ENCODE results near the gene FAM50A.

The FAM50A gene

GRCh38 chrX:154468217-154468616 lies 24.3 kb downstream of the FAM50A start:
- no peak for DNase-seq

GRCh38 chrX:154469114-154469513 lies 25.2 kb downstream of the FAM50A start:
- no peak for DNase-seq

- no peak for DNase-seq
Measured at GRCh38 chrX:154469880-154470279, 25.9 kb downstream of the FAM50A start.

GRCh38 chrX:154470434-154470833 lies 26.5 kb downstream of the FAM50A start:
- DNase-seq, result no peak

- DNase-seq, result no peak
Measured at GRCh38 chrX:154470914-154471568, 27.1 kb downstream of the FAM50A start.

GRCh38 chrX:154471839-154472684 lies 28.1 kb downstream of the FAM50A start:
- no peak for DNase-seq

GRCh38 chrX:154472685-154473632 lies 29.0 kb downstream of the FAM50A start:
- DNase-seq, result no peak

GRCh38 chrX:154473683-154474082 lies 29.7 kb downstream of the FAM50A start:
- no peak for DNase-seq

- no peak for DNase-seq
Measured at GRCh38 chrX:154476821-154477220, 32.9 kb downstream of the FAM50A start.

GRCh38 chrX:154477891-154478477 lies 34.0 kb downstream of the FAM50A start:
- no peak for DNase-seq

GRCh38 chrX:154478728-154479622 lies 35.0 kb downstream of the FAM50A start, which contains the start of gene LAGE3:
LAGE3 (minus strand) TSS chrX:154479281; CDS start chrX:154478915, 366 bp downstream.
- peak; percentile 31 for DNase-seq

- no peak for DNase-seq
Measured at GRCh38 chrX:154481195-154481594, 37.3 kb downstream of the FAM50A start.

- DNase-seq, result no peak
Measured at GRCh38 chrX:154481911-154482601, 38.1 kb downstream of the FAM50A start.

GRCh38 chrX:154482786-154483185 lies 38.8 kb downstream of the FAM50A start:
- DNase-seq, result no peak

- DNase-seq, result no peak
Measured at GRCh38 chrX:154483325-154483724, 39.4 kb downstream of the FAM50A start.

- no peak for DNase-seq
Measured at GRCh38 chrX:154484255-154485149, 40.6 kb downstream of the FAM50A start.

GRCh38 chrX:154485150-154486051 lies 41.5 kb downstream of the FAM50A start:
- no peak for DNase-seq

GRCh38 chrX:154486052-154486395 lies 42.1 kb downstream of the FAM50A start:
- no peak for DNase-seq
